NT2/D1 (cell line): ENCODE results near the gene ZNF888.

ENCODE experiments used
- SUZ12 ChIP-seq: IDR thresholded peaks from 2 replicates; pipeline ENCODE4 v1.6.1; 2011; ENCODE audit not compliant: insufficient read length, insufficient read depth; ENCODE audit errors: extremely low read depth
- YY1 ChIP-seq: IDR thresholded peaks from 2 replicates; pipeline ENCODE4 v1.6.1; 2011; ENCODE audit not compliant: insufficient read length, insufficient read depth
- ZNF274 ChIP-seq: IDR thresholded peaks from 2 replicates; pipeline ENCODE4 v1.6.1; 2011; ENCODE audit warnings: mild to moderate bottlenecking, low read depth, low read length

- no peak for TF ChIP-seq YY1
- no peak for TF ChIP-seq ZNF274
- TF ChIP-seq SUZ12, result no peak
Observed at GRCh38 chr19:52896431-52897137, 26.6 kb downstream of the ZNF888 start.
